Measurements from ENCODE around the gene ATP5IF1.

The ATP5IF1 gene

DNA sequence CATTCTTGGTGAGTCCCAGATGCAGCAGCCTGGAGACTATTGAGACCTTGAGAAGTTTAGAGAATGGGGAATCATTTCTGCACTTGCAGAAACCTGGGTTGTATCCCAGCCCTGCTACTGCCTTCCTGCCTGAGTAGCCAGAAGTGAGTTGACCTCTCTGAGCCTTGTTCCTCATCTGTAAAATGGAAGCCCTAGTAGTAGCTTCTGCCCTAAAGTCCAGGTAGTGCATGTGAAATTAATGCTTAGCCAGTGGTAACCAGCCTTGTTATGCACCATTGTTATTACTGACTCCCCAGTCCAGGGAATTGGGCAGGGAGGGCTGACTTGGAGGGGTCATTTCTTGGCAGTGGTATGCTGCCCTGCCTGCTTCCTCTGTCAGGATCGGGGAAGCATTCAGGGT, 29.0 kb downstream of the ATP5IF1 start:
- no peak for TF ChIP-seq TAF1 (IDR thresholded peaks at IDR 0.05; ENCODE audit: borderline replicate concordance, insufficient read depth, low read length)
- no peak for TF ChIP-seq POLR2AphosphoS5 (IDR thresholded peaks at IDR 0.05; ENCODE audit: low read depth, low read length)
- TF ChIP-seq SIN3A (IDR thresholded peaks at IDR 0.05; ENCODE audit: borderline replicate concordance, insufficient read depth, low read length), result no peak
- TF ChIP-seq REST (IDR thresholded peaks at IDR 0.05; ENCODE audit: insufficient read depth in 1 of 2, low read depth in 2 of 2, low read length in 2 of 2), result no peak
- no peak for TF ChIP-seq FOXP2 (optimal IDR thresholded peaks at IDR 0.05; ENCODE audit: borderline replicate concordance, extremely low read depth, extremely low read length, insufficient read depth)

- no peak for TF ChIP-seq SIN3A (IDR thresholded peaks at IDR 0.05; ENCODE audit: borderline replicate concordance, insufficient read depth, low read length)
- TF ChIP-seq REST (IDR thresholded peaks at IDR 0.05; ENCODE audit: insufficient read depth in 1 of 2, low read depth in 2 of 2, low read length in 2 of 2), result no peak
- TF ChIP-seq POLR2AphosphoS5 (IDR thresholded peaks at IDR 0.05; ENCODE audit: low read depth, low read length), result no peak
- no peak for TF ChIP-seq TAF1 (IDR thresholded peaks at IDR 0.05; ENCODE audit: borderline replicate concordance, insufficient read depth, low read length)
- TF ChIP-seq FOXP2 (optimal IDR thresholded peaks at IDR 0.05; ENCODE audit: borderline replicate concordance, extremely low read depth, extremely low read length, insufficient read depth), result no peak
These were observed 29.7 kb downstream of the ATP5IF1 start for GRCh38 chr1:28265577-28265976.

- TF ChIP-seq SIN3A (IDR thresholded peaks at IDR 0.05; ENCODE audit: borderline replicate concordance, insufficient read depth, low read length) (no peak), TAF1 (IDR thresholded peaks at IDR 0.05; ENCODE audit: borderline replicate concordance, insufficient read depth, low read length) (no peak)
These were observed 31.0 kb downstream of the ATP5IF1 start for GRCh38 chr1:28266920-28267322.

GRCh38 chr1:28267633-28268032, 31.7 kb downstream of the ATP5IF1 start:
- TF ChIP-seq TAF1 (IDR thresholded peaks at IDR 0.05; ENCODE audit: borderline replicate concordance, insufficient read depth, low read length) (no peak), REST (IDR thresholded peaks at IDR 0.05; ENCODE audit: insufficient read depth in 1 of 2, low read depth in 2 of 2, low read length in 2 of 2) (no peak), FOXP2 (optimal IDR thresholded peaks at IDR 0.05; ENCODE audit: borderline replicate concordance, extremely low read depth, extremely low read length, insufficient read depth) (no peak), SIN3A (IDR thresholded peaks at IDR 0.05; ENCODE audit: borderline replicate concordance, insufficient read depth, low read length) (no peak), POLR2AphosphoS5 (IDR thresholded peaks at IDR 0.05; ENCODE audit: low read depth, low read length) (no peak)

DNA sequence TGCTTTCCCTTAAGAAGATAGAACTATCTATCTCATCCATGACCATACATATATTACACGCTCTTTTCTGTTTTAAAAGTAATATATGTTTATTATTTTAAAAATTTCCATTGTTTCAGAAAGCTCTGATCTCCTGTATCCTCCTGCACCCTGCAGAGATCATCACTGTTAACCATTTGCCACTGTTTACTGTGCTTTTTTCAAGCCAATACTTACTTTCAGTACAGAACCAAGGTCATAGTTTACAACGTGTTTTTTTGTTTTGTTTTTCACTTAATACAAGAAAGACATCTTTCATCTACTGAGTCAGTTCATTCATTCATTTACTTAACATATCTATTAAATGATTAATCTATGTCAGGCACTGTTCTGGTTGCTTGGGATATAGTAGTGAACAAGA, 33.6 kb downstream of the ATP5IF1 start:
- no peak for TF ChIP-seq SIN3A (IDR thresholded peaks at IDR 0.05; ENCODE audit: borderline replicate concordance, insufficient read depth, low read length)
- TF ChIP-seq TAF1 (IDR thresholded peaks at IDR 0.05; ENCODE audit: borderline replicate concordance, insufficient read depth, low read length), result no peak
- TF ChIP-seq FOXP2 (optimal IDR thresholded peaks at IDR 0.05; ENCODE audit: borderline replicate concordance, extremely low read depth, extremely low read length, insufficient read depth), result no peak
- no peak for TF ChIP-seq REST (IDR thresholded peaks at IDR 0.05; ENCODE audit: insufficient read depth in 1 of 2, low read depth in 2 of 2, low read length in 2 of 2)
- TF ChIP-seq POLR2AphosphoS5 (IDR thresholded peaks at IDR 0.05; ENCODE audit: low read depth, low read length), result no peak
